GM21367 (cell line): ENCODE results near the gene ORC3.
"Not testable (repeated sequence)": the region's sequence is repeated elsewhere in the genome, so short reads cannot be mapped to it uniquely, and the experiment has no call there.

Source experiments
- ATAC-seq: cut with Tn5 transposase; IDR thresholded peaks from one replicate; pipeline ENCODE4 v1.9.1; 2021; ENCODE audit not compliant: unreplicated experiment

Gene ORC3

DNA sequence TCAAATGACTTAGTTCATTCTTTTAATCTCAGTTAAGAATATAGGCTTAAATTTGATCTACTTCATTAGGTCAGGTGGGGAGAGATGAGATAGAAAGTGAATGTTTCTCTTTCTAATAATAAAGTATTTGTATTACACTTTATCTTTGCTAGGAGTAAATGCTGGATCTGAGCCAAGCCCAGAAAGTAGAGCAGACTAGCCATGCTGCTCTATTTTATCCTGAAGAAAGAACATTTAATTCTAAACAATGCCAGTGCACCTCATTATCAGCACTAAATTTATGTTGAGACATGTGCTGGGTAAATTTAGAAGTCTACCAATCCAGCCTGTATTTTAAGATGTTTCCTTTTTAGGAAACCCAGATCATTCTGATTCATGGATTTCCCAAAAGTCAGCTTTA is 68.6 kb downstream of the ORC3 start:
- no peak for ATAC-seq

GRCh38 chr6:87660226-87660911 is 70.4 kb downstream of the ORC3 start:
- no peak for ATAC-seq

DNA sequence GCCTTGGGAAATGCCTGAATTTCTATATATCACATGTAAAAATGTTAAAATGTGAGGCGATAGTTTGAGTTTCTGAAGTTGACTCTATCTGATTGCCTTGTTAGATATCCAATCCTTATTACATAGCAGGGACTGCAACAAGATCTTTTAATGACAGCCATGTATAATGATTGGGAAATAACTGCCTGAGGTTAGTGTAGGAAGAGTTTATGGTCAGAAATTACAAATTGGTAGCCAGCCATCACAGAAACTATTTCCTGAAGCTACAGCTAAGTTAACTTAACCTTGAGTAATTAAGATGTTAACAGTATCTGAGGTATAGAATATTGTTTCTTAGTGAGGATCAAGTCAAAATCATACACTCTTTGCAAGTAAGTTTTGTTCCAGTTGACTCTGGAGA is 71.1 kb downstream of the ORC3 start:
- ATAC-seq: no peak

- ATAC-seq: no peak
Measured at GRCh38 chr6:87661503-87661902, 71.6 kb downstream of the ORC3 start.

DNA sequence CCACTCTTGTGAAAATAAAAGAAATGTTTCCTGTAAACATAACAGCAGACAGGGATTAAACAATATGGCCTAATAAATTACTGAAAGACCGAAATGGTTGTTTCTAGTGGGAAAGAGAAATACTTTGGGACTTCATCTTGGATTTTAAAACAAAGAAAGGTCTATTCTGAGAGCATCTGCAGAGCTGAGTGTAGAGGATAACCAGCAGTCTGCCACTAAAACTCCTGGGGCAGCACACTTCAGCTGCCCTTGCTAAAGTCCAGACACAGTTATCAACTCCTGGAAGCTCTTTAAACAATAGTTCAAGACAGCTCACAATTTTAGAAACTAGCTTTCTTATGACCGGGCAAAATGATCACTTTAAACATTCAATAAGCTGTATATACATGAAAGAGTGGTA is 73.5 kb downstream of the ORC3 start:
- ATAC-seq: no peak

DNA sequence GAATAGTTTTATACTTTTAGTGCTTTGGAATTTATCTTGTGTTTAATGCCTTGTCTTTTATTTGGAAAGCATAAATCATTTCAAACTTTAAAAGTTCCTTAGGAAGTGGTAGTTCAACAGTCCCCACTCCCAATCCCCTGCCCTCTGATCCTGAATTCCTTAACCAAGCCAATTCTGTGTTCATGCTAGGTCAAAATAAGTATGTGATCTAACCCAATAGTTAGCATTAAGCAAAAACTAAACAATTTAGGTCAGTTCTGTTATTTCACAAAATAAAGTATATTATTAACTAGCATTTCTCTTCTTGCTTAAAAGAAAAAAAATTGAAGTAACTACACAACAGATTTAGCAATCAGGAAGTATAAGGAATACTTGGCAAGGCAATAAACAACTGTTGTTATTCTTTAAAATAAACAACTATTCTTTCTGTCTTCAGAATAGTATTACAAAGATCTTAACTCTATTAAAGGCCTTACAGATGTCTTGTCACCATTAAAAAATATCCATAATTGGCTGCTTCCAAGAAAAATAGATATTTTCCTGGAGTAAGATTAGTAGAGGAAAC is 75.1 kb downstream of the ORC3 start:
- ATAC-seq: no peak

- ATAC-seq: no peak
Measured at GRCh38 chr6:87667032-87667431, 77.1 kb downstream of the ORC3 start.

DNA sequence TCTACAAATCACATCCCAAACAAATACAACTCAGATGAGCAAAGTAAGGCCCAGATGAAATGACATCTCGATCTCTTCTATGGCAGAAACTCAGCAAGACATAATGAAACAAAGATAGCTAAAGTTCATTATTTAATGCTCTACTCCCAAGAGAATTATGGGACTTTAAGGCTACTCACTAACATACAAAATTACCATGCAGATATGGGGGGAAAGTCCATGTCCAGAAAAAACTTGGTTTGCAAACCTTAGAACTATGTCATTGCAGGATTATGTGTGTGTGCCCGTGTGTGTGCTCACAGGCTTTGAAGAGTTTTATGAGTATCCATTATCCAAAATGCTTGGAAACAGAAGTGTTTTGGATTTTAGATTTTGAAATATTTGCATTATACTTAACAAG is 78.1 kb downstream of the ORC3 start:
- no peak for ATAC-seq

- no peak for ATAC-seq
Measured at GRCh38 chr6:87669051-87669450, 79.1 kb downstream of the ORC3 start.

GRCh38 chr6:87670707-87671106 is 80.8 kb downstream of the ORC3 start:
- ATAC-seq: no peak

- ATAC-seq: no peak
Measured at GRCh38 chr6:87671555-87672029, 81.7 kb downstream of the ORC3 start.

GRCh38 chr6:87672641-87673040 is 82.7 kb downstream of the ORC3 start:
- no peak for ATAC-seq

DNA sequence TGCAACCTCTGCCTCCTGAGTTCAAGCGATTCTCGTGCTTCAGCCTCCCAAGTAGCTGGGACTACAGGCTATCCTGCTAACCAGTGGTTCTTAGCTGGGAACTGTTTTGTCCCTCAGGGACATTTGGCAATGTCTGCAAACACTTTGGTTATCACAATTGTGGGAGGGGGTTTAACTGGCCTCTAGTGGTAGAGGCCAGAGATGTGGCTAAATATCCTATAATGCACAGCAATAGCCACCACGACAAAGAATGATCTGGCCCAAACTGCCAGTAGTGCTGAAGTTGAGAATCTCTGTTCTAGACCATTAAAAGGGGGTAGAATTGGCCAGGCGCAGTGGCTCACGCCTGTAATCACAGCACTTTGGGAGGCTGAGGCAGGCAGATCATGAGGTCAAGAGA is 83.3 kb downstream of the ORC3 start:
- no peak for ATAC-seq

GRCh38 chr6:87674290-87674689 is 84.4 kb downstream of the ORC3 start:
- ATAC-seq: no peak

DNA sequence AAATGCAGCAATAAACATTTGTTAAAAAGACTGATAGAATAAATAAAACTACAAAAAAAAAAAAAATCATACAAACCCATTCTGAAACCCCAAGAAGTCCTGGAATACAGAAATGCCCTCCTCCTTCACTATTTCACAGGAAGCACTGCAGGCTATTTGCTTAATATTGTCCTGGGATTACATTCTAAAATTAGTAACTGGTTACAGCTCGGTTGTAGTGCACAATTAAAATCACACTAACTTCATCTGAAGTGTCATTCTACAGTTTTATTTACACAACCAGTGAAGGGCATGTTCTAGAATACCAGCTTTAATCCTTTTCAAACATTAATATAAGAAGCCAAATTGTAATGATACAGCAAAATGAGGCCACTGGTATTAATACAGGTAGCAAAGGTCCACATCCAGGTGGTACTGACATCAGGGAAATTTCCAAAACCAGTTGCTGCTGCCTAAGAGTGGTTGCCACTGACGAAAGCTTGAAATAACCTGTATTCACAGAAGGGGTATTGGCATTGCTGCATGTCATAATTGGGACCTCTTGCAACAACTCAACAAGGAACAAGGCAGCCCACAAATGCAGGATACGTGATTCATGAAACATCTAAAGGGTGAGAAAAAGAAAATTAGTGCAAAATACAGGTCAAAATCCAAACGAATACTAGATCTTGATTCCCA is 85.2 kb downstream of the ORC3 start:
- ATAC-seq: no peak

DNA sequence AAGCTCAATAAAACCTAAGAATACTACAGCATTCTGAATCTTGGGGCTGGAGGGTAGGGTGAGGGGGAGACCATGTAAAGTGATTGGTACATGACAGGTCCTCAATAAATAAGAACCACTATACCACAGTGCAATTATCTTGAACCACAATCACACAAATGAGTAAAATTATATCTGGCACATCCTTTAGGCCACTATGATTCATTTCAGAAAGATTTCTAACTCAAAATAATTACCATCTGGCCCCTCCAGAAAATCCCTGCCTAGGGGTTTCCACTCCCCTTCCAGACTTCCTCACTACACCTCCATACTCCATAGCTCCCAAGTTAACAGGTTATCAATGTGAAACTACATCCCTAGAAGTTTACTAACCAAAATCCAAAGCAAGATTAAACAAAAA is 92.4 kb downstream of the ORC3 start:
- no peak for ATAC-seq

- ATAC-seq: no peak
Measured at GRCh38 chr6:87683890-87684289, 94.0 kb downstream of the ORC3 start.

DNA sequence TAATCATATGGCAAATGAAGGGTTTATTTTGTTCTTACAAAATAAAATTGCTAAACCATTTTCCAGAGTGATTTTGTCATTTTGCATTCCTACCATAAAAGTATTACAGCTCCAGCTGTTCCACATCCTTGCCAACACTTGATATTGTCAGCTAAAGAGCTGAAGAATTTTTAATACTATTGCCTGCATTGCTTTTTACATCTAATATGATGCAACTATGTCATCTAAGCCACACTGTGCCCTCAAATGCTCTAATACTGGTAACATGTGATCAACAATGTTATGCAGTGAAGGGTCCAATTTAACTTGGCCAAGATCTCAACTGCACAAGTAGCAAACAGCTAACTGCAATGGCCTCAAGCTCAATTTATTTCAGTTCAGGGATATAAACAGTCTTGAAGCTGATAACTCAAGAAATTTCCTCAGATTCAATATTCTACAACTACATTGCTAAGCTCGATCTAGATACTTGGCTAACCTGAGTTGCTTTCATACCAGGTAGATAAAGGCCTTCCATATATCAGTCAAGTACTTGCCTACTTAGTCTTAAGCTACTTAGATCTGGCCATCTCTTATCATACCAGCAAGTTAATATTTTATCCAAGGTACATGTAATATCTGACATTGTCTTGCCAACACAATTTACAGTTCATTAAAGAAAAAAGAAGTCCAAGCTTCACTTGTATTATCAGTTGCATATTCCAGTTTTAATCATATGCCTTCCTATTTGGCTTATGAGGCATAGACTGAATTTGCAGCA is 95.1 kb downstream of the ORC3 start:
- ATAC-seq: no peak

GRCh38 chr6:87686636-87687205 is 96.8 kb downstream of the ORC3 start:
- not testable (repeated sequence) for ATAC-seq

DNA sequence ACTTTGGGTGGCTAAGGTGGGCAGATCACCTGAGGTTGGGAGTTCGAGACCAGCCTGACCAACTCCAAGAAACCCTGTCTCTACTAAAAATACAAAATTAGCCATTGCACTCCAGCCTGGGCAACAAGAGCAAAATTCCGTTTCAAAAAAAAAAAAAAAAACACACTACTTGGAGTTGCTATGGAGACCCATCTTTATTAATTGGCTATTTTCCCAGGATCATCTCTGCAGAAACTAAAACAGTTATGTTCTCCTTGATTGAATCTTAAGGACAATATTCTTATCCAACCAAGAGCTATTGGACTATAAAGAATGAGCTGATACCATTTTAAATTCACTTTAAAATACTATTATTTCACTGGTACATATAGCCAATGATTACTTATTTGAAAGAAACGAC is 97.4 kb downstream of the ORC3 start:
- no peak for ATAC-seq

GRCh38 chr6:87687893-87688292 is 98.0 kb downstream of the ORC3 start:
- ATAC-seq: not testable (repeated sequence)
